Mammary epithelial cell (primary cell): ENCODE results near the gene MYORG.

Source experiments
- CTCF ChIP-seq, 2 donors: IDR thresholded peaks in 1 of 2; conservative IDR thresholded peaks in 1 of 2; 2 replicates each; pipeline ENCODE4 v1.5.1; 2011 to 2012; ENCODE audit warnings: inconsistent platforms in 2 of 2, low read length in 2 of 2, mild to moderate bottlenecking in 2 of 2, control low read depth in 1 of 2, low read depth in 1 of 2; ENCODE audit not compliant: insufficient read depth in 1 of 2; ENCODE audit errors: extremely low read depth in 1 of 2
- EZH2 ChIP-seq: IDR thresholded peaks from 2 replicates; pipeline ENCODE4 v1.6.1; 2012; ENCODE audit warnings: low read length, inconsistent platforms, borderline replicate concordance

- TF ChIP-seq EZH2 (no peak), CTCF (conservative IDR thresholded peaks at IDR 0.05 in 1 of 2, IDR thresholded peaks at IDR 0.05 in 1 of 2; ENCODE audit: extremely low read depth in 1 of 2, insufficient read depth in 1 of 2, low read depth in 1 of 2, low read length in 2 of 2) (no peak)
Measured at GRCh38 chr9:34380511-34381315, 4.0 kb upstream of the MYORG start.
